Effector memory CD4-positive, alpha-beta T cell (primary cell): Measurements from ENCODE around the gene CEACAM19.

ENCODE experiments used
- DNase-seq, 3 donors: peaks; one replicate each; pipeline ENCODE4 v3.0.0-alpha.2; 2020
- H3K27ac ChIP-seq: 2 replicates; pipeline ENCODE4 v1.7.0; 2013; ENCODE audit warnings: mild to moderate bottlenecking, low read length, moderate library complexity; ENCODE audit not compliant: insufficient read depth, poor library complexity, severe bottlenecking
- H3K27me3 ChIP-seq: replicated peaks from 2 replicates; pipeline ENCODE4 v1.7.0; 2013; ENCODE audit warnings: mild to moderate bottlenecking, low read length; ENCODE audit not compliant: insufficient read depth, control insufficient read depth, poor library complexity, severe bottlenecking
- H3K36me3 ChIP-seq: 2 replicates; pipeline ENCODE4 v1.7.0; 2013; ENCODE audit warnings: mild to moderate bottlenecking, low read length, moderate library complexity; ENCODE audit not compliant: control insufficient read depth, insufficient read depth
- H3K4me1 ChIP-seq: 2 replicates; pipeline ENCODE4 v1.7.0; 2013; ENCODE audit warnings: low read length, mild to moderate bottlenecking; ENCODE audit not compliant: control insufficient read depth, insufficient read depth, poor library complexity, severe bottlenecking
- H3K4me3 ChIP-seq: 2 replicates; pipeline ENCODE4 v1.7.0; 2013; ENCODE audit warnings: low read length, low read depth, mild to moderate bottlenecking; ENCODE audit not compliant: insufficient read depth, poor library complexity, severe bottlenecking
- H3K9me3 ChIP-seq: 2 replicates; pipeline ENCODE4 v1.7.0; 2013; ENCODE audit warnings: mild to moderate bottlenecking, low read length, moderate library complexity; ENCODE audit not compliant: control insufficient read depth

Gene CEACAM19

GRCh38 chr19:44645407-44646048 lies 25.8 kb upstream of the CEACAM19 start:
- Histone ChIP-seq H3K4me1 (no peaks in the 10 kb centered on the region), H3K27me3 (peaks cover 9% of the 10 kb centered on the region), H3K9me3 (no peaks in the 10 kb centered on the region), H3K4me3 (no peak overlapping the region), H3K36me3 (no peaks in the 10 kb centered on the region), H3K27ac (no peak overlapping the region)
- no peak for DNase-seq

- Histone ChIP-seq H3K27ac (no peak overlapping the region), H3K27me3 (peaks cover 9% of the 10 kb centered on the region), H3K4me3 (no peak overlapping the region), H3K4me1 (no peaks in the 10 kb centered on the region), H3K36me3 (no peaks in the 10 kb centered on the region), H3K9me3 (no peaks in the 10 kb centered on the region)
- DNase-seq: no peak
Measured at GRCh38 chr19:44646049-44646416, 25.2 kb upstream of the CEACAM19 start.

- no peaks in the 10 kb centered on the region for H3K36me3 ChIP-seq
- H3K27ac ChIP-seq: no peak overlapping the region
- no peak overlapping the region for H3K4me3 ChIP-seq
- DNase-seq: no peak
- no peaks in the 10 kb centered on the region for H3K9me3 ChIP-seq
- H3K4me1 ChIP-seq: no peaks in the 10 kb centered on the region
- H3K27me3 ChIP-seq: peaks cover 9% of the 10 kb centered on the region
Measured at GRCh38 chr19:44647144-44647543, 24.1 kb upstream of the CEACAM19 start.

GRCh38 chr19:44648631-44649251 lies 22.5 kb upstream of the CEACAM19 start:
- H3K27ac ChIP-seq: no peak overlapping the region
- DNase-seq: no peak
- peaks cover 9% of the 10 kb centered on the region for H3K27me3 ChIP-seq
- no peaks in the 10 kb centered on the region for H3K4me1 ChIP-seq
- H3K9me3 ChIP-seq: no peaks in the 10 kb centered on the region
- H3K4me3 ChIP-seq: no peak overlapping the region
- H3K36me3 ChIP-seq: no peaks in the 10 kb centered on the region

DNA sequence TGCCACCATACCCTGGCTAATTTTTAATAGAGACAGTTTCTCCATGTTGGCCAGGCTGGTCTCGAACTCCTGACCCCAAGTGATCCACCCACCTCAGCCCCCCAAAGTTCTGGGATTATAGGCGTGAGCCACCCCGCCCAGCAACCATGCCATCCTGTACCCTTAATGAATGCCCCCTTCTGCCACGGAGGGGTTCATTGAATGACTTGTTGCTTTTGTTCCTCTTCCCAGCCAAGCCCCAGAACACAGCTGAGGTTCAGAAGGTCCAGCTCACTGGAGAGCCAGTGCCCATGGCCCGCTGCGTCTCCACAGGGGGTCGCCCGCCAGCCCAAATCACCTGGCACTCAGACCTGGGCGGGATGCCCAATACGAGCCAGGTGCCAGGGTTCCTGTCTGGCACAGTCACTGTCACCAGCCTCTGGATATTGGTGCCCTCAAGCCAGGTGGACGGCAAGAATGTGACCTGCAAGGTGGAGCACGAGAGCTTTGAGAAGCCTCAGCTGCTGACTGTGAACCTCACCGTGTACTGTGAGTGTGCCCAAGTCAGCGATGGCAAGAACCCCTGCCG lies 21.6 kb upstream of the CEACAM19 start:
- no peak overlapping the region for H3K27ac ChIP-seq
- no peaks in the 10 kb centered on the region for H3K36me3 ChIP-seq
- DNase-seq: no peak

DNA sequence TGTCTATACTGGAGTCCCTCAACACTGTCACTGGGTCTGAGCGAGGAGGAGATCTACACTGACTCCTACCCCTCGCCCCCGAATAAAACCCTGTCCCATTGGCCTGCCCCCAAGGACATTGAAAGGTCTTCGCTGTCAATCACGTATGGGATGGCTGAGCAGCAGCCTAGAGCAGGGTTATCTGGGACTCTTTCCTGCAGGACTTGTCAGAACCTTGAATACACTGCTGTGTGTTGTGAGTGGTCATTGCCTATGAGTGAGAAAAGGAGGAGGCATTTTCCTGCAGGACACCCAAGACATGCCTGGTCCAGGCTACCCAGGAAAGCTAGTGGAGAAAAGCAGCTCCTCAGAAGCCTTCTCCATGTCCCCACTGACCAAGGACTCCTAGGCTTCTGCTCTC lies 17.9 kb upstream of the CEACAM19 start:
- no peaks in the 10 kb centered on the region for H3K27me3 ChIP-seq
- H3K4me3 ChIP-seq: no peak overlapping the region
- no peaks in the 10 kb centered on the region for H3K36me3 ChIP-seq
- no peaks in the 10 kb centered on the region for H3K4me1 ChIP-seq
- no peaks in the 10 kb centered on the region for H3K9me3 ChIP-seq
- DNase-seq: no peak
- no peak overlapping the region for H3K27ac ChIP-seq

More for the DNA sequence above, 21.6 kb upstream of the CEACAM19 start:
- no peaks in the 10 kb centered on the region for H3K4me1 ChIP-seq
- no peak overlapping the region for H3K4me3 ChIP-seq
- H3K9me3 ChIP-seq: no peaks in the 10 kb centered on the region
- H3K27me3 ChIP-seq: peaks cover 9% of the 10 kb centered on the region

DNA sequence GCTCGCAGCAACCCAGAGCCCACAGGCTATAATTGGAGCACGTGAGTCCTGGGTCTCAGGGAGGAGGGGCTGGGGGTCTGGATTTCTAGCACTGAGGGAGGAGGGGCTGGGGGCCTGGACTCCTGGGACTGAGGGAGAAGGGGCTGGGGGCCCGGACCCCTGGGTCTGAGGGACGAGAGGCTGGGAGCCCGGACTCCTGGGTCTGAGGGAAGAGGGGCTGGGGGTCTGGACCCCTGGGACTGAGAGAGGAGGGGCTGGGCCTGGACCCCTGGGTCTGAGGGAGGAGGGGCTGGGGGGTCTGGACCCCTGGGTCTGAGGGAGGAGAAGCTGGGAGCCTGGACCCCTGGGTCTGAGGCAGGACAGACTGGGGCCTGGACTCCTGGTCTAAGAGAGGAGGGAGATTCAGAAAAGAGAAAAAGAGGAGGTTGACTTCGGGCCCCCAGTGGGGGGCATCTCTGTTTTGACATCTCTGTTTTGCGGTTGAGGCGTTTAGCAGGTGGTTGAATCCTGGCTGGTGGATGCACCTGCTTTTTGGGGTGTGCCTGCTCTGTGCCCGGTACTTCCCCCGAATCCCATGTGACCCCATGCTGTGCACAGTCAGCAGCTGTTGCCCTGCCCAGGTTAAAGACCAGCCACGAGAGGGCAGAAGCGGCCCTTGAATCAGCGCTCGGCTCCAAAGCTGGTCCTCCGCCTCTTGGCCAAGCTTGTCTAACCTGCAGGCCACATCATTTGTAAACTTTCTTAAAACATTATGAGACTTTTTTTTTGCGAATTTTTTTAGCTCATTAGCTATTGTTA lies 17.1 kb upstream of the CEACAM19 start:
- DNase-seq: peak; percentile 24 to 56 (median 41)
- Histone ChIP-seq H3K9me3 (no peaks in the 10 kb centered on the region), H3K27me3 (no peaks in the 10 kb centered on the region), H3K36me3 (no peaks in the 10 kb centered on the region), H3K27ac (no peak overlapping the region), H3K4me3 (no peak overlapping the region), H3K4me1 (no peaks in the 10 kb centered on the region)

- Histone ChIP-seq H3K4me1 (no peaks in the 10 kb centered on the region), H3K36me3 (no peaks in the 10 kb centered on the region), H3K4me3 (no peak overlapping the region), H3K27me3 (no peaks in the 10 kb centered on the region), H3K27ac (no peak overlapping the region), H3K9me3 (no peaks in the 10 kb centered on the region)
- DNase-seq: peak; percentile 9 to 31 (median 22)
Measured at GRCh38 chr19:44657211-44657921, 13.9 kb upstream of the CEACAM19 start.

GRCh38 chr19:44658069-44658733 lies 13.1 kb upstream of the CEACAM19 start:
- no peaks in the 10 kb centered on the region for H3K27me3 ChIP-seq
- H3K4me3 ChIP-seq: no peak overlapping the region
- H3K27ac ChIP-seq: no peak overlapping the region
- H3K9me3 ChIP-seq: no peaks in the 10 kb centered on the region
- no peak for DNase-seq
- H3K4me1 ChIP-seq: no peaks in the 10 kb centered on the region
- H3K36me3 ChIP-seq: no peaks in the 10 kb centered on the region
